Measurements from ENCODE around the gene SLC4A3. TPM values are rescaled to one million over a fixed set of nuclear protein-coding genes. Genes with fewer than 3 reads are reported as not detected.

The SLC4A3 gene
- total RNA-seq, 1 experiment from 2014 or later, result 11.6 TPM

DNA sequence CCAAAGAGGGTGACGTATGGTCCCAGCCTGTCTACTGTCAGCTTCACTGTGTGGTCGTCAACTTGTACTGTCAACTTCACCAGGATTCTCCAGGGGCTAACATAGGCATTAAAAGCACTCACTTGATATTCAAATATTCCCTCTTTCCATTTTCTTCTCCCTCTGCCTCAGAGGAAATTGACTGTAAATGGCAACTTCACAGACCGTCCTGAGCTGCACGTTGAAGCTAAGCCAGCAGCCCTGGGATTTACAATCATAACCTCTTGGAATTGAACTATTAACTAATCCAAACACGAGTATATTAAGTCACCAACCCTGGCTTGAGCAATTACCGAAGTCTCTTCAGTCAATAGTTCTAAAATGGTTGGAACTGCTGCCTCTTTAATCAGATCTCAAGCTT lies 38.5 kb downstream of the SLC4A3 start:
- Histone ChIP-seq H3K79me2 (ENCODE audit: low read length) (no peaks in the 10 kb centered on the region), H3K4me2 (ENCODE audit: low read length) (no peak overlapping the region), H4K20me1 (ENCODE audit: low read length) (no peaks in the 10 kb centered on the region), H3K27me3 (ENCODE audit: low read length) (no peaks in the 10 kb centered on the region), H2AFZ (ENCODE audit: low read length) (no peak overlapping the region), H3K9ac (ENCODE audit: low read length) (no peak overlapping the region), H3K4me1 (ENCODE audit: insufficient read depth, low read length) (peaks cover 11% of the 10 kb centered on the region), H3K36me3 (ENCODE audit: low read depth, low read length) (no peaks in the 10 kb centered on the region), H3K9me3 (ENCODE audit: low read length) (0 out of 2 replicates have a peak, but pooled peaks cover 3% of the 10 kb centered on the region), H3F3A (ENCODE audit: low read length, unreplicated experiment) (no peaks in the 10 kb centered on the region), H3K4me3 (ENCODE audit: low read length) (no peak overlapping the region), H3K9me2 (replicated peaks; ENCODE audit: low read length) (no peaks in the 10 kb centered on the region), H3K27ac (ENCODE audit: low read length) (no peak overlapping the region)
- no TSS peak for BruUV-seq (replicated peaks)
- CTCF ChIA-PET, result no interaction called here
- ATAC-seq, result no peak
- no peak for TF ChIP-seq CTCF (conservative IDR thresholded peaks at IDR 0.05; ENCODE audit: low read depth, low read length)
- no peak for TF ChIP-seq EZH2phosphoT487 (IDR thresholded peaks at IDR 0.05; ENCODE audit: borderline replicate concordance, low read length)
- DNase-seq, result no peak
- intact Hi-C loops (cut with micrococcal nuclease), result no loop called here
- POLR2A ChIA-PET (ENCODE audit: unreplicated experiment), result no interaction called here

- H3K9me3 ChIP-seq (ENCODE audit: low read length), result no peaks in the 10 kb centered on the region
- BruUV-seq (replicated peaks), result no TSS peak
- H3F3A ChIP-seq (ENCODE audit: low read length, unreplicated experiment), result no peaks in the 10 kb centered on the region
- H3K9ac ChIP-seq (ENCODE audit: low read length), result no peak overlapping the region
- POLR2A ChIA-PET (ENCODE audit: unreplicated experiment), result no interaction called here
- TF ChIP-seq EZH2 (IDR thresholded peaks at IDR 0.05; ENCODE audit: low read length, unreplicated experiment) (no peak), EZH2phosphoT487 (IDR thresholded peaks at IDR 0.05; ENCODE audit: borderline replicate concordance, low read length) (no peak), CTCF (conservative IDR thresholded peaks at IDR 0.05; ENCODE audit: low read depth, low read length) (no peak)
- intact Hi-C loops (cut with micrococcal nuclease), result no loop called here
- H4K20me1 ChIP-seq (ENCODE audit: low read length), result no peaks in the 10 kb centered on the region
- DNase-seq, result no peak
- H3K27me3 ChIP-seq (ENCODE audit: low read length), result no peaks in the 10 kb centered on the region
- H3K27ac ChIP-seq (ENCODE audit: low read length), result no peak overlapping the region
- no peaks in the 10 kb centered on the region for H3K4me1 ChIP-seq (ENCODE audit: insufficient read depth, low read length)
- ATAC-seq, result no peak
- H3K36me3 ChIP-seq (ENCODE audit: low read depth, low read length), result no peaks in the 10 kb centered on the region
- no peak overlapping the region for H2AFZ ChIP-seq (ENCODE audit: low read length)
- H3K4me3 ChIP-seq (ENCODE audit: low read length), result no peak overlapping the region
- CTCF ChIA-PET, result no interaction called here
- no peak overlapping the region for H3K4me2 ChIP-seq (ENCODE audit: low read length)
- no peaks in the 10 kb centered on the region for H3K79me2 ChIP-seq (ENCODE audit: low read length)
- H3K9me2 ChIP-seq (replicated peaks; ENCODE audit: low read length), result no peaks in the 10 kb centered on the region
These were observed 40.9 kb downstream of the SLC4A3 start for GRCh38 chr2:219668316-219668715.

GRCh38 chr2:219670386-219670785 lies 43.0 kb downstream of the SLC4A3 start:
- no peak for ATAC-seq
- H3K79me2 ChIP-seq (ENCODE audit: low read length), result no peaks in the 10 kb centered on the region
- no peak overlapping the region for H3K27ac ChIP-seq (ENCODE audit: low read length)
- CTCF ChIA-PET, result no interaction called here
- TF ChIP-seq EZH2 (IDR thresholded peaks at IDR 0.05; ENCODE audit: low read length, unreplicated experiment) (no peak), CTCF (conservative IDR thresholded peaks at IDR 0.05; ENCODE audit: low read depth, low read length) (no peak), EZH2phosphoT487 (IDR thresholded peaks at IDR 0.05; ENCODE audit: borderline replicate concordance, low read length) (no peak)
- H3K9me3 ChIP-seq (ENCODE audit: low read length), result no peaks in the 10 kb centered on the region
- no peaks in the 10 kb centered on the region for H3K4me1 ChIP-seq (ENCODE audit: insufficient read depth, low read length)
- BruUV-seq (replicated peaks), result no TSS peak
- H3K9me2 ChIP-seq (replicated peaks; ENCODE audit: low read length), result no peaks in the 10 kb centered on the region
- DNase-seq, result no peak
- H2AFZ ChIP-seq (ENCODE audit: low read length), result no peak overlapping the region
- no peak overlapping the region for H3K4me2 ChIP-seq (ENCODE audit: low read length)
- H3K36me3 ChIP-seq (ENCODE audit: low read depth, low read length), result no peaks in the 10 kb centered on the region
- H3K27me3 ChIP-seq (ENCODE audit: low read length), result no peaks in the 10 kb centered on the region
- POLR2A ChIA-PET (ENCODE audit: unreplicated experiment), result no interaction called here
- H4K20me1 ChIP-seq (ENCODE audit: low read length), result no peaks in the 10 kb centered on the region
- H3K9ac ChIP-seq (ENCODE audit: low read length), result no peak overlapping the region
- no peaks in the 10 kb centered on the region for H3F3A ChIP-seq (ENCODE audit: low read length, unreplicated experiment)
- intact Hi-C loops (cut with micrococcal nuclease), result no loop called here
- no peak overlapping the region for H3K4me3 ChIP-seq (ENCODE audit: low read length)
